HG03432 (cell line): ENCODE results near the gene OR5M11.
"Not testable (repeated sequence)": the region's sequence is repeated elsewhere in the genome, so short reads cannot be mapped to it uniquely, and the experiment has no call there.

Source experiments
- ATAC-seq: cut with Tn5 transposase; IDR thresholded peaks from one replicate; pipeline ENCODE4 v1.9.1; 2021; ENCODE audit warnings: mild to moderate bottlenecking, moderate library complexity; ENCODE audit not compliant: unreplicated experiment

OR5M11 gene

GRCh38 chr11:56543157-56543556 is at the start of gene OR5M11:
Gene OR5M11 (minus strand): TSS chr11:56543257. CDS start chr11:56543257, 0 bp downstream.
- no peak for ATAC-seq

GRCh38 chr11:56592088-56592717 is 49.1 kb upstream of the OR5M11 start:
- not testable (repeated sequence) for ATAC-seq

GRCh38 chr11:56577621-56578020 is 34.6 kb upstream of the OR5M11 start, which contains the start of gene OR5M10:
Gene OR5M10 (minus strand): TSS chr11:56577721. CDS start chr11:56577721, 0 bp downstream.
- no peak for ATAC-seq

- no peak for ATAC-seq
Observed at GRCh38 chr11:56558574-56558973, 15.5 kb upstream of the OR5M11 start.

GRCh38 chr11:56554691-56555090 is 11.6 kb upstream of the OR5M11 start:
- not testable (repeated sequence) for ATAC-seq

- no peak for ATAC-seq
Observed at GRCh38 chr11:56545531-56545930, 2.5 kb upstream of the OR5M11 start.

- ATAC-seq = no peak
Observed at GRCh38 chr11:56543739-56544138, 682 bp upstream of the OR5M11 start.

GRCh38 chr11:56533054-56533740 is 9.9 kb downstream of the OR5M11 start:
- no peak for ATAC-seq

- ATAC-seq = no peak
Observed at GRCh38 chr11:56531856-56532255, 11.2 kb downstream of the OR5M11 start.

- no peak for ATAC-seq
Observed at GRCh38 chr11:56522008-56522407, 21.0 kb downstream of the OR5M11 start.

GRCh38 chr11:56513280-56513679 is 29.8 kb downstream of the OR5M11 start:
- no peak for ATAC-seq

GRCh38 chr11:56509439-56509838 is 33.6 kb downstream of the OR5M11 start:
- no peak for ATAC-seq

- ATAC-seq = no peak
Observed at GRCh38 chr11:56497010-56497409, 46.0 kb downstream of the OR5M11 start.

- no peak for ATAC-seq
Observed at GRCh38 chr11:56495117-56495516, 47.9 kb downstream of the OR5M11 start.
